Kidney (tissue), 14 donors: ENCODE results near the gene GULP1. TPM values are rescaled to one million over a fixed set of nuclear protein-coding genes. Genes with fewer than 3 reads are reported as not detected.

Source experiments
- DNase-seq, 5 donors: peaks; one replicate each; pipeline ENCODE4 v3.0.0-alpha.2; 2013 to 2020
- FAIRE-seq: peaks from 2 replicates; lab custom pipeline; 2012; peaks lifted over from hg19 to GRCh38; lab: Jason Lieb, UNC
- H3K27ac ChIP-seq, 2 donors: one replicate each; pipeline ENCODE4 v1.7.0; 2013; ENCODE audit warnings: low read depth in 2 of 2, low read length in 2 of 2, inconsistent platforms in 1 of 2
- H3K27me3 ChIP-seq: one replicate; pipeline ENCODE4 v1.7.1; 2013; ENCODE audit warnings: low read length, inconsistent platforms; ENCODE audit not compliant: control insufficient read depth, insufficient read depth
- H3K36me3 ChIP-seq, 3 donors: one replicate each; pipeline versions ENCODE4 v1.7.0 to v1.7.1; 2013; ENCODE audit warnings: low read length in 3 of 3, control low read depth in 1 of 3, inconsistent platforms in 1 of 3; ENCODE audit not compliant: insufficient read depth in 3 of 3, control insufficient read depth in 2 of 3
- H3K4me1 ChIP-seq, 3 donors: one replicate each; pipeline versions ENCODE4 v1.7.0 to v1.7.1; 2013; ENCODE audit warnings: low read length in 3 of 3, inconsistent platforms in 1 of 3, low read depth in 1 of 3; ENCODE audit not compliant: control insufficient read depth in 2 of 3, insufficient read depth in 2 of 3
- H3K4me3 ChIP-seq, 3 donors: one replicate each; pipeline versions ENCODE4 v1.7.0 to v1.8.1; 2013; ENCODE audit warnings: low read length in 3 of 3, control low read depth in 1 of 3, inconsistent platforms in 1 of 3
- H3K9ac ChIP-seq, 3 donors: one replicate each; pipeline versions ENCODE4 v1.7.0 to v1.7.1; 2013; ENCODE audit warnings: low read length in 3 of 3, control low read depth in 1 of 3, inconsistent platforms in 1 of 3
- H3K9me3 ChIP-seq, 3 donors: one replicate each; pipeline versions ENCODE4 v1.7.0 to v1.7.1; 2013; ENCODE audit warnings: low read length in 3 of 3, control low read depth in 1 of 3, inconsistent platforms in 1 of 3; ENCODE audit not compliant: control insufficient read depth in 2 of 3, insufficient read depth in 1 of 3
- intact Hi-C: fragments of 100-400 bp; cut with DNase I; formaldehyde crosslinking; loops from one replicate; pipeline ENCODE4 v1.11.1; 2022
- polyA plus RNA-seq: library from polyadenylated mRNA; stranded (reverse); fragments of 350-450 nt; fragmentation: Illumina TruSeq; extraction: RNeasy Lipid Tissue Mini Kit (QIAGEN cat#74804); gene quantifications from one replicate; pipeline ENCODE4 v1.2.3, GENCODE V29; 2014; ENCODE audit warnings: low read depth, low replicate concordance; ENCODE audit not compliant: insufficient read depth
- total RNA-seq: library from RNA; stranded (reverse); fragmentation: NEBNext Ultra II Directional; extraction: Animal tissue kit (Norgen Biotek cat#: 25700); gene quantifications from one replicate; pipeline ENCODE4 v1.2.1, GENCODE V29; 2021
- TF ChIP-seq, protein P1 (sequence below): IDR thresholded peaks from 3 replicates; pipeline ENCODE4 v1.5.1; 2012; ENCODE audit warnings: mild to moderate bottlenecking, moderate library complexity, borderline replicate concordance; ENCODE audit not compliant: insufficient read depth; ENCODE audit errors: extremely low read depth
- donor health status: control.
- donor health status: control.
- donor health status: control.
- donor health status: control.
- donor health status: control.
- donor health status: DM: yes; HTN: yes; CAD: no.
- donor health status: Normal renal cell carcinoma (clear cell type).

Gene GULP1
- total and polyA plus RNA-seq, 2 donors from 2014 or later, result 12.2 to 34.4 TPM

DNA sequence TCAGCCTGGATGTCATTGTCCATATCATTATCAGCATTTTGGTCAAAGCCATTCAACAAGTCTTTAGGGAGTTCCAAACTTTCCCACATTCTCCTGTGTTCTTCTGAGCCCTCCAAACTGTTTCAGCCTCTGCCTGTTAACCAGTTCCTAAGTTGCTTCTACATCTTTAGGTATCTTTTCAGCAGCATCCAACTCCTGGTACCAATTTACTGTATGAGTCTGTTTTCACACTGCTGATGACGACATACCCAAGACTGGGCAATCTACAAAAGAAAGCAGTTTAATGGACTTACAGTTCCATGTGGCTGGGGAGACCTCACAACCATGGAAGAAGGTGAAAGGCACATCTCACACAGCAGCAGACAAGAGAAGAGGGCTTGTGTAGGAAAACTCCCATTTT is 94.2 kb downstream of the GULP1 start:
- DNase-seq (no peak), FAIRE-seq (no peak)
- no peaks in the 10 kb centered on the region for H3K9me3 ChIP-seq
- no peak overlapping the region for H3K27ac ChIP-seq
- peaks cover 0 to 7% (median 0%) of the 10 kb centered on the region in 3 donors for H3K4me1 ChIP-seq
- no peak overlapping the region for H3K4me3 ChIP-seq
- no peak overlapping the region for H3K9ac ChIP-seq
- H3K27me3 ChIP-seq, result no peaks in the 10 kb centered on the region
- peaks cover 0 to 6% (median 0%) of the 10 kb centered on the region in 3 donors for H3K36me3 ChIP-seq
- intact Hi-C loops, result no loop called here
- TF ChIP-seq, protein P1, sequence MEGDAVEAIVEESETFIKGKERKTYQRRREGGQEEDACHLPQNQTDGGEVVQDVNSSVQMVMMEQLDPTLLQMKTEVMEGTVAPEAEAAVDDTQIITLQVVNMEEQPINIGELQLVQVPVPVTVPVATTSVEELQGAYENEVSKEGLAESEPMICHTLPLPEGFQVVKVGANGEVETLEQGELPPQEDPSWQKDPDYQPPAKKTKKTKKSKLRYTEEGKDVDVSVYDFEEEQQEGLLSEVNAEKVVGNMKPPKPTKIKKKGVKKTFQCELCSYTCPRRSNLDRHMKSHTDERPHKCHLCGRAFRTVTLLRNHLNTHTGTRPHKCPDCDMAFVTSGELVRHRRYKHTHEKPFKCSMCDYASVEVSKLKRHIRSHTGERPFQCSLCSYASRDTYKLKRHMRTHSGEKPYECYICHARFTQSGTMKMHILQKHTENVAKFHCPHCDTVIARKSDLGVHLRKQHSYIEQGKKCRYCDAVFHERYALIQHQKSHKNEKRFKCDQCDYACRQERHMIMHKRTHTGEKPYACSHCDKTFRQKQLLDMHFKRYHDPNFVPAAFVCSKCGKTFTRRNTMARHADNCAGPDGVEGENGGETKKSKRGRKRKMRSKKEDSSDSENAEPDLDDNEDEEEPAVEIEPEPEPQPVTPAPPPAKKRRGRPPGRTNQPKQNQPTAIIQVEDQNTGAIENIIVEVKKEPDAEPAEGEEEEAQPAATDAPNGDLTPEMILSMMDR, result no peak

DNA sequence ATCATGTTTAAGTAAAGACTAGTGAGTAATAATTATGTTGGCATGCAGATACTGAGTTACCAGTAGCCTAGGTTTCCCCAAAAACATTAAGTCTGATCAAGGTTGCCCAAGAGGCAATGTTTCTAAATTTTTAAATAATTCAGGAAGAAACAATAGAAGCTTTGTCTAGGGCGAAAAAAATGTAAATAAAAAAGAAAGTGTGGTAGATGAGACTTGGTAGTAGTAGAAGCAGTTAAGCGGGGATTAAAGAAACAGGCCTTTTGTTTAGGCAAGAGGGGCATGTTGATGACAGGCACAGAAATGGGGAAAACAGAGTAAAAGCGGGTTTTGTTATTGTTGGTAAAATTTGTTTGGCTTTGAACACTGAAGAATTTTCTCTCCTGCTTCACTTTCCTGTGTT is 97.2 kb downstream of the GULP1 start:
- intact Hi-C loops, result no loop called here

DNA sequence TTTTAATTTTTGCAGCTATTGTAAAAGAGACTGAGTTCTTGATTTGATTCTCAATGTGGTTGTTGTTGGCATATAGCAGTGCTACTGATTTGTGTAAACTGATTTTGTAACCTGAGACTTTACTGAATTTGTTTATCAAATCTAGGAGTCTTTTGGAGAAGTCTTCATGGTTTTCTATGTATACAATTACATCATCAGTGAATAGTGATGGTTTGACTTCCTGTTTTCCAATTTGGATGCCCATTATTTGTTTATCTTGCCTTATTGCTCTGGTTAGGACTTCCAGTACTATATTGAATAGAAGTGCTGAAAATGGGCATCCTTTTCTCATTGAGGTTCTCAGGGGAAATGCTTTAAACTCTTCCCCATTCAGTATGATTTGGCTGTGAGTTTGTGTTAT is 99.7 kb downstream of the GULP1 start:
- Histone ChIP-seq H3K4me1 (no peaks in the 10 kb centered on the region), H3K27me3 (no peaks in the 10 kb centered on the region), H3K9me3 (peaks cover 0 to 5% (median 0%) of the 10 kb centered on the region in 3 donors), H3K27ac (no peak overlapping the region), H3K4me3 (no peak overlapping the region), H3K9ac (no peak overlapping the region), H3K36me3 (no peaks in the 10 kb centered on the region)
- no peak for FAIRE-seq
- intact Hi-C loops, result no loop called here
- TF ChIP-seq, protein P1, result no peak
- no peak for DNase-seq

More for the DNA sequence above, 97.2 kb downstream of the GULP1 start:
- no peak overlapping the region for H3K4me3 ChIP-seq
- no peaks in the 10 kb centered on the region for H3K27me3 ChIP-seq
- TF ChIP-seq, protein P1, result no peak
- DNase-seq (no peak), FAIRE-seq (no peak)
- peaks cover 0 to 6% (median 0%) of the 10 kb centered on the region in 3 donors for H3K36me3 ChIP-seq
- peaks cover 0 to 5% (median 0%) of the 10 kb centered on the region in 3 donors for H3K9me3 ChIP-seq
- no peak overlapping the region for H3K9ac ChIP-seq
- H3K27ac ChIP-seq, result no peak overlapping the region
- no peaks in the 10 kb centered on the region for H3K4me1 ChIP-seq

DNA sequence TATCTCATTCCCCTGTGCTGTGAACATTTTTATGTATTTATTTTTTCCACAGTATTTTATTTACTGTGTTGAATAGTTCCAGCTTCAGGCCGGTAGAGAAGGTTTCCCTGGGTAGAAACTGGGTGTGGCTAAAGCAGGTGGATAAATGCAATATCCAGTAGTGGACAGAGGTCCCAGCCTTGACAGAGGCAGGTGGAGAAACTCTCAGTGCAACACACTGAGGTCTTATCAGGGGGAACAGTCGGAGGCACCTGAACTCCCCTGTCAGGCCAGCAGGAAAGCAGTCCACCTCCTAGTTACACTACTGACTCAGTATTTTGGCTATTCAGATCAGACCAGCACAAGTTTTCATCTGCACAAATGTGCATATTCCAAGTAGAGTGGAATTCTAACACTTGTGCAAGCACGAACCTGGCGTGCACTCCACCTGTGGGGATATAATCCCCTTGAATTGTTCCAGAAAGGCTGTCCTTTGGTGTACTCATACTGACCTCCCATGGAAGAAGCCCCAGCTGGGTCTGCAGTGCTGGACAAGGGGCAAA is 103.3 kb downstream of the GULP1 start:
- FAIRE-seq (no peak), DNase-seq (no peak)
- H3K4me3 ChIP-seq, result no peak overlapping the region
- intact Hi-C loops, result no loop called here
- H3K9me3 ChIP-seq, result peaks cover 0 to 5% (median 0%) of the 10 kb centered on the region in 3 donors
- TF ChIP-seq, protein P1, result no peak
- H3K4me1 ChIP-seq, result no peaks in the 10 kb centered on the region
- H3K27me3 ChIP-seq, result no peaks in the 10 kb centered on the region
- H3K9ac ChIP-seq, result no peak overlapping the region
- H3K36me3 ChIP-seq, result no peaks in the 10 kb centered on the region
- no peak overlapping the region for H3K27ac ChIP-seq
